Putamen (tissue), 1 donor: ENCODE data around the gene STK17B.

Source experiments
- DNase-seq: peaks from one replicate; pipeline ENCODE4 v3.0.0-alpha.2; 2016; ENCODE audit warnings: low spot score

The STK17B gene

DNA sequence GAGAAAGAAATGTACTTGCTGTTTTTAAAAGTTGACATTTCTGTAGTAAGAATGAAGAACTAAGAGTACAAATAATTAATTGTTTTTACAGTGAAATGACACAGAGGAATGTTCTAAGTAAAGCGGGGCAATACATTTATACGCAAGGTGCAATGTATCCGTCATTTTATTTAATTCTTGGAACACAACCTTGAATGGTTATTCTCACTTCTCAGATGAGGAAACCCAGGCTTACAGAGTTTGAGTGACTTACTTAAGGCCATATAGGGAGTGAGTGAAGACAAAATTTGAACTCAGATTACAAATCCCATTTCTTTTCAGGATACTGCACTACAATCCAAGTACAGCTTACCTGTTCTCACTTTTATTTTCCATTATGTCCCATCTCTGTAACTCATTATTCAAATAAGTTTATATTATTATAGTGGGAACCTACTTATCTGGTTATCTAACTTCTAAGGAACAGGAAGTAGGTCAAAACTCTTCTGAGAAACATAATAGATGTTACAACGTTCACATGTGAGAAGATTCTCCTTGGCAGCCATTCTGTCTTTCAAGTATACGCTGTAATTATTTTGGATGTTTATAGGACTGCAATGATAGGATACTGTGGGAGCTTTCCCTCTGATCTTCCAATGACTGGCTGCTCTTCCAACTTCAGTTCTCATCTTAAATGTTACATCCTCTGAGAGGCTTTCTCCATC lies 12.3 kb upstream of the STK17B start:
- no peak for DNase-seq

DNA sequence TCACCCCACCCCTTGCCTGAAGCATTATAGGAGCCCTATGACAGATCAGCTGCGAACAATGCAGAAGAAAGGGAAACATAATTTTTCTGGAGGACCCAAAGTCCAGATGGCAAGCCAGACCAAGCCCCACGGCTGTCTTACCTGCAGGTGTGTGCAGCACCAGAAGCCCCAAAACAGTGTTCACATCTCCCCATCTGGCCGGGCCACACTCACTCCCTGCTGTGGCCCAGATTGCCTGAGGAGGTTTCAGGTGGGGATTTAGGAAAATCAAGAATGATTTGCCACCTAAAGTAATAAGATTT lies 11.7 kb upstream of the STK17B start:
- no peak for DNase-seq

DNA sequence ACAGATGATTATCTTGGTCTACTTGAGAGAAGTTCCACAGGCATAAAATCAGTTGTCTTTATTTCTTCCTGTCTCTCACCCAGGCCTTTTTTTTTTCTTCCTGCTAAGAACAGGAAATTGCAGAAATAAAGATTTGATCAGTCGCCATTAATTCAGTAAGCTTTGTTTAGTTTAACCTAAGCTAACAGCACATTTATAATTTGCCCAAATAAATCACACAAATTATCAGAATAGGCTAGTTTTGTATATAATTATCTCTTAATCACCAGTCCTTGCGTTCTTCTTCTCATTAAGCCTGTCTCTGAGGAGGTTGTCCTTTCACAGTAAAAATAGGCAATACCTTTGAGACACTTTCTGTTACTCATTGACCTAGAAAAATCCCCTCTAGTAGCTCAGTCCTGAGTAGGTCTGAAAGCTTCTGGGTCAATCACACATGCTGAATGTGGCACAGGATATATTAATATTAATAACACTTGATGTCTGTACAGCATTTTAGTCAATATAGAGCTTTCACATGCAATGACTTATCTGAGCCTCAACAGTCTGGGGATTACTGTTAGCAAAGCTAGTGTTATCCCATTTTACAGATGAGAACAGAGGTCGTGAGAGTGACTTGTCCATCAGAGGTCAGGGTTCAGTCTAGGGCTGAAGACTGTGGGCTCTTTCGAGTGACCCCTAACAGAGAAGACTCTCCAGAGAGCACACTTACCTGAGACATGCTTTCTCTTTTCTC lies 11.2 kb upstream of the STK17B start:
- DNase-seq: no peak

DNA sequence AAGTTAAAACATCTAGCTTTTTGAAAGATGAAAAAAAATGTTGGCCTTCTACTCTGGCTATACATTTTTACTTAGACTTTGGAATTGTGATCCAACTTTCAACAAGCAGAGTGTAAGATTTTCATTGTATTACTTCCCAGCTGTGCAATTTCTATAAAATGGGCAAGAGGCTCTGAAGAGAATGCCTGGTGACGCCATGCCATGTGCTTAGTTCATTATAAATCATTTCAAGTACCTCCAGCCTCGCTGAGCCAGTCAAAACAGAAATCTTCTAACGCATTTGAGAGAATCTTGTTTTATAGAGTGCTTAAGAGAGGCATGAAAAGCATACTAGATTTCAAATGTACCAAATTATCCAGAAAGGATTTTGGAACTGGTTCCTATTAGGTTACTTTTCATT lies 10.1 kb upstream of the STK17B start:
- no peak for DNase-seq

DNA sequence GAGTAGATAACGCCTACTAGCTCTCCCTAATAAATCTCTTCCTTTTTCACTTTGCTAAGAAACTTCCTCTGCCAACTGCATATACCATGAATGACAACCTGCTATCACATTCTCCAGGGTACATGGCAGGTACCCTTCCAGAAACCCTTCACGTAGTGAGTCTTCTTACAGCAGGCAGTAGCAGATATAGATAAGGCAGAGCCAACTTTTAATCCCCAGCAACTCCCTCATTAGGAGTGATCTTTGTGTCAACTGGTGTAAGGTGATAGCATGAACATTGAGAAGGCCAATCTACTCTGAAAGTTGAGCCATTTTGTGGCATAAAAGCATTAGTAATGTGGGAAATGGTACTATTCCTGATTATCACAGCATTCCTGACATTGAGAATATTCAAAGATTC lies 5.7 kb upstream of the STK17B start:
- DNase-seq: no peak

DNA sequence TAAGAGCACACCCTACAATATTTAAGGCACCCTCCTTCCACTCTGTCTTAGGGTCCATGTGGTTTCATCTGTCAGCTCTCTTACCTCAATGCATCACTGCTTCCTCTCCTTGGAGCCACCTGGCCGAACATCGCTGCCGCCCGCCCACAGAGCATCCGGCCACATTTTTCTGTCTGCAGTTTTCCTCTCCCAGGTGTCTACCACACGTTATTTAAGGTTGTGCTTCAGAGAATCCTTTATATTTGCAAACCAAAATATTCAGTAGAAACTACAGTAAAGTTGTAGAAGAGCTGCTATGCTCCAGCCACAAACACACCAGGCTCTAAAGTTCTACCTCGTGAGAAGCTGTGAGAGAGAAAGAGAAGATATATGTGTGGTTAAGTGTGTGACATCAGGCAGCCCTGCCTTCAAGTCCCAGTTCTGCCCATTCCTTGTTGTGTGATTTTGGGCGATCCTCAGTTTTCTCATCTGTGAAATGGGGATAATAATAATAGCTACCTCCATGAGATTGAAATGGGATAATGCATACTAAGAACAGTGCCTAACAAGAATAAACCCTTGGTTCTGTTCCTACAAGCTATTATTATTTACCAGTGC lies 4.9 kb upstream of the STK17B start:
- DNase-seq: no peak

DNA sequence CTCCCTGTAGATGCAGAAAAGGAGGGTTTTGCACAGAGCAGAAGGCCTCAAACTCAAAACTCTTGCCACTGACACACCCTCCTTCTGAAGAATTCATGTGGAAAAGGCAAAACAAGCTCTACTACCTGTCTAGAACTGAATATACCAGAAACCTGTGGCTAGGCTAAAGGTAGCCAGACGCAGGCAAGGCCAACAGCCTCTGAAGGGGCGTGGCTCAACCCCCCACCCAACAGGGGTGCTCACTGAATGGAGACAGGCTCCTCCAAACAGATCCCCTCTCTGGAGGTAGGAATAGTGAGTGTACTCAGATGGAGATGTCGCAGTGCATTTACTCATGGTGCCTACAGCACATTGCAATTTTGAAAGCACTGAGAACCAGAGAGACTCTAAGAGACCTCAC lies 3.0 kb upstream of the STK17B start:
- no peak for DNase-seq

DNA sequence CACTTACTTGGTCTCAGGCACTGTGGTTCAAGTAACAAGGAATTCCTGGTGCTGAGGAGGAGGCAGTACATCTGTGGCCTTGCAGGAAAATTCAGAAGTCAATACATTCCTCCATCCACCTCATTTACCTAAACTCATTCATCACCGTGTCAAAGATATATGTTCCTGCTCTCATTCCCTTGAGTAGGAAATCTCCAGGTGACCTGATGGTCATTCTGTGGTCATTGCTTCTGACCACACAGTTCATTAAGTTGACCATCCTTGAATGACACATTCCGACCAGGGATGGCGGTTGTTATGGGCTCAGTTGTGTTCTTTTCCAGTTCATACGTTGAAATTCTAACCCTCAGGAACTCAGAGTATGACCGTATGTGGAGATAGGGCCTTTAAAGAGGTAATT lies 2.1 kb upstream of the STK17B start:
- no peak for DNase-seq

DNA sequence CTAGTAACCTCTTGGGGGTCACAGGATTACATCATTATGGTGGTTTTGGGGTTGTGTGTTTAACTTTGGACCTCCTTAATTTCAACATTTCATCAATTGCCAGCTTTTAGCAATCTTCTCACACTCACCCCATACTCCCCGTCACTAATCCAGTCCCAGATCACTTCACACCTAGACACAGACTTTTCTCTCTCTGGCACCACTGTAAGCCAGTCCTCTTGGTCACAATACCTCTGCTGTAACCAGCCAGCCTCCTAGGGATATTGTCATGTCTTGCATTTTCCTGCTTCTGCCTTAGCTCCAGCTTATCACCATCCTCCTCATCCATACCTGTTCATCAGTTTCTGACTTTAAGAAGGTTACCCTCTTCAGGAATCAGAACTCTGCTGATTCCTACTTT lies 1.6 kb upstream of the STK17B start:
- no peak for DNase-seq

DNA sequence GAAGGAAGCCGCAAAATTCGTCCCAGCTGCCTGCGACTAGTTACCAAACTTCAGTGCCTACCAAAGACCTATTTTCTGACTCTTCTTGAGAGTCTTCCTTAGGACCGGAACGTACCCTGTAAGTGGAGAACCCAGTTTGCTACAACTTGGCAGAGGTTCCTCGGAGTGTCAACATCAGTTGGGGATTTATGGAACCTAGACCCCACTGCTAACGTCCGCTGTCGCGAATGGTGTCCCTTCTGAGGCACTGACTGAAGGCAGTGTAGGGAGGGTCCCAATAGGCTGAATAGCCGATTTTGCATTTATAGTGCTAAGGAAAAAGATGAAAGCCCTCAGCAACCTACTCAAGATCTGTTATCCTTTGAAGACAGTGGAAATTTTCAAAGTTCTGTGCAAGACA lies 568 bp upstream of the STK17B start:
- no peak for DNase-seq

DNA sequence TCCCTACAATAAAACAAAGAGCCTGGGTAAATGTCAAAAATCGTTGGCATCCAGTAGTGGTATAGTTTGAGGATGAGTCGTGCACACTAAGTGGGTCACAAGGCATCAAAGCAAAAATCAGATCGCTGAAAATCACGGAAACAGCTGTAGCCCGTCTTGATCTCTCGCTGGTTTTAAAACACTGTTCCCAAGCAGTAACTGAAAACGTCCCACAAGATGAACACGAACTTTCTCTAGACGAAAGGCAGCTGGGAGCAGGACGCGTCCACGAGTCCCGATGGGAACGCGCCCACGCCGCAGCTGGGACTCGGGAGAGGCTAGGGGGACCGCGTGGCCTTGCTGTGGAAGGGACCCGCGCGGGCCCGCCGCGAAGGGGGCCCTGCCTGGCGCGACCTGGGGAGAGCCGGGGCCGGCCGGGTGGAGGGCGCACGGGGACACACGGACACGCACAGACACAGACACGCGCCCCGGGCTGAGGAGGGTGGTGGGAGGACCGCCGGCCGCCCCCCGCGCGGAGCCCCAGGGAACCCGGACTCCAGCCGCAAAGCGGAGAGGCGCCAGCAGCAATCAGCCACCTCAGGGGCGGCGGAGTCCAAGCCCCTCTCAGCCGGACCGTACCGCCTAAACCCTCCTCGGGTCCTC lies 651 bp downstream of the STK17B start:
- no peak for DNase-seq

DNA sequence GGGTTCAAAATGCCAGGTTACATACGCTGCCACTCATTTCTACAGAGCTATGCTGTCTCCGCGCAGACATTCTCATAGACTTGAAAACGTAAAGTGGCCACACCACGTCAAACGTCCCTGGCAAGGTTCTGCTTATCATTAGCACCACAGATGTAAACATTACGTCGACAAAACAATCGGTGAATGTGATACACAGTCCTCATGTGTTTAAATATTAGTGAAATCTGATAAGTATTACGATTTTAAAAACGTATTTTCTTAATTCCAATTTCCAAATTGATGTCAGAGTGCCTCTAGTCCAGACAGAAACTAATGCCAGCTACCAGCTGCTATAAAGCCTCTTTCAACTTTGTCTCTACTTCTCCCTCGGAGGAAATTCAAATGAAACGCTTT lies 1.2 kb downstream of the STK17B start:
- DNase-seq: no peak

DNA sequence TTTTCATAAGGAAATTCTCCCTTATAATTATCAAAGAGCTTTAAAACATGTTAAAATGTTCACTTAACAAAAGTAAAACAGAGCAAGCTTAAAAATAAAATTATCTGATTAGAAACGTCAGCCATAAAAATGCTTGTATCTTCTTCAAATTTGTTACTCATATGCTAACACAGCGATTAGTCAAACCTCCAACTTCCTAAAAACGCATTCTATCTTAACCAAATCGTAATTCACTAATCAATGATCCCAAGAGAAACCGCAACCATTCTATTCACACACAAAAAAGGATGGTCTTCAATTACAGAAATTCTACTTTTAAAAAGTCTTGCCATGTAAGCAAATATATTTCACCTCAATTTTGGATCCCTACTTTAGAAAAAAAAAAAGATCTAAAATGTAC lies 1.9 kb downstream of the STK17B start:
- DNase-seq: no peak

DNA sequence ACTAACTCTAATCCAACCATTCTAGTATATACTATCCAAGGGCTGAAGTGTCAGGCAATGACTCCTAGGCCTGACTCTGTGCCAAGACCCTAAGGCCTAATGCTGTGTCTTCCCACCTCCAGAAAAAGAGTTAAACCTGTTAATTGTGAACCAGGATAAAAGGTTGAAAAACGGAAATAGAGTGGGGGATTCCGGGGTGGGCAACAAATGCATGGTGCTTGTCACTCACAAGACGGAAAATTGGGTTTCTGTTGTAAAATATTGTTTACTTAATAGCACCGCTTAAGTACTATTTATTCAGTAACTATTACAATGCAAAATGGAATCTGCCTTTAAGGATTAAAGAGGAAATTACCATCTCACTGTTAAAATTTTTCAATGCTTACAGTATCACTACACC lies 3.2 kb downstream of the STK17B start:
- no peak for DNase-seq

DNA sequence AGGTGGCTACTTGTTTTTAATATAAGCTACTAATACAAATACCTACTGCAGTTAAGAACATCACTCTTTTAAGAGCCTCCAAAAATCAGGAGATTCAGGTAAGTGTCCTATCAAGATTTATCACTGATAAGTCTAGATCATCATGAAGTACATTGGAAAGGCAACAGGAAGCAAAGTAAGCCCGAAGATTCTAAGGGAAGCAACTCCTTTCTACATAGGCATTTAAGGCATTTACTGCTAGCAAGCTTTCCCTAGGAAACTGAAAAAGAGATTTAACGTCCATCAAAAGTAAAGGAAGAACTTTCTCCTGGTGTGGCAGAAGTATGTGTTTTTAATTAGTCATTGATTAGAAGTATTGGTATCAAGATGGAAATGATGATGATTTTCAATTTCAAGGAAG lies 3.7 kb downstream of the STK17B start:
- no peak for DNase-seq

DNA sequence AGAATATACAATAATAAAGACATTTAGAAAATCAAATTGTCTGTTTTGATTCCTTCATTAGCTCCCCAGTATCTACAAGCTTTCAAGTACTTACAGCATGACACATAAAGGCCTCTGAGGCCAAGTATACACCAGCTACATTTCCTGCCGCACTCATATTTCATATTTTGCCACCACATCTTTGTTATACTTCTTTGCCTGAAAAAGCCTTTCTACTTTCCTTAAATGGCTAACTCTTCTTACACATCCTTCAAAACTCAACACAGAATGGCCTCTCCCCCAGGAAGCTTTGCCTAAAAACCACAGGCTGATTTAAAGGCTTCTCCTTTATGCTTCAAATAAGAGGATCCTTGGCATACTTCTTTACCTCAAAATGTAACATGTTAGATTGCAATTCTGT lies 4.5 kb downstream of the STK17B start:
- DNase-seq: no peak

DNA sequence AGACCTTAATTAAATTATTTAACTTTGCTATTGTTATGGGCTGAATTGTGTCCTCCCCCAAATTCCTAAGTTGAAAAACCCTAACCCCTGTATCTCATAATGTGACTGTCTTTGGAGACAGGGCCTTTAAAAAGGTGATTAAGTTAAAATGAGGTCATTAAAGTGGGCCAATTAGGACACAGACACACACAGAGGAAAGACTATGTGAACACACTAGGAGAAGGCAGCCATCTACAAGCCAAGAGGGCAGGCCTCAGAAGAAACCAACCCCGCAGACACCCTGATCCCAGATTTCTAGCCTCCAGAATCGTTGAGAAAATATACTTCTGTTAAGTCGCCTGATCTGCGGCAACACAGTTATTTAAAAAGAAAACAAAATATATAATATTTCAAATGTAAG lies 6.4 kb downstream of the STK17B start:
- no peak for DNase-seq

DNA sequence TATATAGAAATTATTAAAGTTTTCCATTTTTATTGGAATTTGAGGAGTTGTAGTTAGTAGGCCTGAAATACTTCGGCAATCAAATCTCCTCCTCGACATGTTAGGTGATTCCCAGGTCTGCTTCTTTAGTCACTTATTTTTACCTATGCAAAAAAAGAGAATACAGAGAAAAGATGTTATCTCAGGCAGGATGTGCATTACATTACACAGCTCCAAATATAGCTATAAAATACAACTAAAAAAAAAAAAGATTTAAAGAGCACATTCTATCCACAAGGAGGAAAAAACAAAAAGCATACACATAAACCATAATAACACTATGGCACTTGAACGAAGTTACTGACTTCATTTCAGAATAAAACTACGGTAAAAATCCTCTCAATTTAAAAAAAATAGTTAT lies 8.1 kb downstream of the STK17B start:
- DNase-seq: no peak

DNA sequence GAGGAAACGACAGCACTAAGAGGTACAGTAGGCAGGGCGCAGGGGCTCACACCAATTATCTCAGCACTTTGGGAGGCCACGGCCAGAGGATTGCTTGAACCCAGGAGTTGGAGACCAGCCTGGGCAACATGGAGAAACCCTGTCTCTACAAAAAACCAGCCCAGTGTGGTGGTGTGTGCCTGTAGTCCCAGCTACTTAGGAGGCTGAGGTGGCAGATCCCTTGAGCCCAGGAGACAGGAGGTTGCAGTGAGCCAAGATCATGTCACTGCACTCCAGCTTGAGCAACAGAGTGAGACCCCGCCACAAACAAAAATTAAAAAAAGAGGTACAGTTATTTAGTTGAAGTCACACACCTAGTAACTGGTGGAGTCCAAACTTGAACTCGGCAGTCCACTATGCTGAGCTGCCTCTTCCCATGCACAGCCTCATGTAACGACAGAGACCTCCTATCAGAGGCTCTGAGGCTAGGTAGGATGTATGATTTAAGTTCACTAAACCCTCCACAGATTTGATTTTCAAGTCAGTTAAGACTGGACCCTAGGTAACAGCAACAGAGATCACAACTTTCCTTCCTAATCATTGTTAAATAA lies 8.7 kb downstream of the STK17B start:
- no peak for DNase-seq

DNA sequence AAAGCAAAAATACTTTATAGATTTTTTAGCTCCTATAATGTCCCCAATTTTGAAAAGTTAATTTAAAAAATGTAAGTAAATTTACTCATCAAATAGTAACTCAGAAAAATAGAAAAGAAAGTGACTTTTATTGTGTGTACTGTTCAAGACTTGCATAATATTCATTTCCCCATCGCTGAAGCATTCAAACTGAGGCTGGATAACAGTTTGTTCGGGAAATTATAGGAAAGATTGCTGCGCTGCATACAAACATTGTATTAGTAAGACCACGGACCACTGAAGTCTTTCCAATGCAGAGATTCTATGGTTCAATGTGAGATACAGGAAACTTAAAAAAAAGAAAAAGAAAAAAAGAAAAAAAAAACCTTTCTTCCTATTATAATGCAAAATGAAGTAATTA lies 10.4 kb downstream of the STK17B start:
- no peak for DNase-seq

DNA sequence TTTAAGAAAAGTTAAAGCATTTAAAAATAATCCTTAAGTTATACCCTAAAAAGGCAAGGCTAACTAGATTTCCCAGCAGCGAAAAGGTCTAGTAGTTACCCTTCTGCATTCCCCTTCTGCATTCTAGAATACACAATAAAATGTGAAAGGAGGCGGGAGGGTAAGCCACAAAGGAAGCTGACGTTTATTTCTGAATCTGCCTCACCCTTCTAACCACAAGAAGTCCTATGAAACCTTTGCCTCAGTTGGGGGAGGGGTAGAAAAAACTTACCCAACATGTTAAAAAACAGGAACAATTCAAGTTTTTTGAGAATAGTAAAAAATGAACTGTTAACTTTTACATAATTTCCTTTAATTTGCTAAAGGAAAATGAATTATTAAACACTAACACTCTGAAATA lies 11.3 kb downstream of the STK17B start:
- DNase-seq: no peak

DNA sequence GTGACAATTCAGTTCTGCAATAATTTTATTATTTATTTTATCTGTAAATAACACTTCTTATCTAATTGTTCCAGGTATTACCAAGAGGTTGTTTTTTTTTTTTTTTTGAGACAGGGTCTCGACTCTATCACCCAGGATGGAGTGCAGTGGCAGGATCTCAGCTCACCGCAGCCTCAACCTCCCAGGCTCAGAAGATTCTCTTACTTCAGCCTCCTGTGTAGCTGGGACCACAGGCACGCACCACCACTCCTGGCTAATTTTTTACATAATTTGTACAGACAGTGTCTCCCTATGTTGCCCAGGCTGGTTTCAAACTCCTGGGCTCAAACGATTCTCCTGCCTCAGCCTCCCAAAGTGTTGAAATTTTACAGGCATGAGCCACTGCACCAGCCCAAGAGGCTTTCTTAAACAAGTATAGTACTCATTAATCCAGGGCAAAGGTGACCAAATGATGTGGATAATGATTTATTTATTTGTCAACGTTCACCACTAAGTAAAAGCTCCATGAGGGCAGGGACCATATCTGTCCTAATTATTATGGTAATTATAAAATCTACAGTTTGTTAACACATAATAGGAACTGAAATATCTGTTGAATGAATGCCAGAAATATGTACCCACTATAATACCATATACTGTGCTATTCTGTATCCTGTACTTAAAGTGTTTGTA lies 12.0 kb downstream of the STK17B start:
- no peak for DNase-seq
